Motor neuron (in vitro differentiated cells): ENCODE data around the gene MIPEP. TPM values are rescaled to one million over a fixed set of nuclear protein-coding genes. Genes with fewer than 3 reads are reported as not detected.

Experiments
- ATAC-seq, 8 experiments: fragments of 200-7000 bp; cut with Tn5 transposase; replicated peaks in 6 of 8; 2 replicates each; pipeline ENCODE4 v1.8.0; 2021; ENCODE audit warnings: mild to moderate bottlenecking in 8 of 8, moderate library complexity in 8 of 8
- H3K27ac ChIP-seq, 2 donors: fragments of 250-450 bp; sonication (Bioruptor Pico); 2 replicates each; pipeline ENCODE4 v1.9.0; 2021; ENCODE audit warnings: antibody characterized with exemption in 2 of 2, mild to moderate bottlenecking in 2 of 2, moderate library complexity in 1 of 2
- H3K4me1 ChIP-seq, 2 donors: fragments of 250-450 bp; sonication (Bioruptor Pico); replicated peaks in 1 of 2; 2 replicates each; pipeline ENCODE4 v1.6.1; 2021; ENCODE audit warnings: antibody characterized with exemption in 2 of 2, mild to moderate bottlenecking in 2 of 2, moderate library complexity in 1 of 2
- H3K4me3 ChIP-seq, 5 donors: fragments of 250-450 bp; sonication (Bioruptor Pico); 2 replicates each; pipeline ENCODE4 v1.9.0; 2021; ENCODE audit warnings: antibody characterized with exemption in 5 of 5, mild to moderate bottlenecking in 5 of 5, moderate library complexity in 4 of 5
- WGBS, 10 experiments: fragments of 450-650 bp; shearing (Covaris generic); methylation state at CpG; one replicate each; pipeline ENCODE4 v1.0.0; 2022; 5-methylcytosine and 5-hydroxymethylcytosine counted together
- in situ Hi-C, 9 experiments: fragments of 400-800 bp; cut with MboI; loops; one replicate each; pipeline ENCODE4 v1.15.0; 2021; ENCODE audit warnings: low sequenced_read_pairs in 9 of 9, low pct_unique_long_range_greater_than_20kb in 2 of 9; ENCODE audit not compliant: unreplicated experiment in 9 of 9
- total RNA-seq, 8 experiments: library from RNA; unstranded; fragments of 300-600 nt; gene quantifications; 2 replicates each; pipeline versions ENCODE4 v1.2.3 to v1.2.4, GENCODE V29; 2022

The MIPEP gene
- total RNA-seq, 8 experiments from 2014 or later = 5.9 to 26.5 (median 14.8) TPM

DNA sequence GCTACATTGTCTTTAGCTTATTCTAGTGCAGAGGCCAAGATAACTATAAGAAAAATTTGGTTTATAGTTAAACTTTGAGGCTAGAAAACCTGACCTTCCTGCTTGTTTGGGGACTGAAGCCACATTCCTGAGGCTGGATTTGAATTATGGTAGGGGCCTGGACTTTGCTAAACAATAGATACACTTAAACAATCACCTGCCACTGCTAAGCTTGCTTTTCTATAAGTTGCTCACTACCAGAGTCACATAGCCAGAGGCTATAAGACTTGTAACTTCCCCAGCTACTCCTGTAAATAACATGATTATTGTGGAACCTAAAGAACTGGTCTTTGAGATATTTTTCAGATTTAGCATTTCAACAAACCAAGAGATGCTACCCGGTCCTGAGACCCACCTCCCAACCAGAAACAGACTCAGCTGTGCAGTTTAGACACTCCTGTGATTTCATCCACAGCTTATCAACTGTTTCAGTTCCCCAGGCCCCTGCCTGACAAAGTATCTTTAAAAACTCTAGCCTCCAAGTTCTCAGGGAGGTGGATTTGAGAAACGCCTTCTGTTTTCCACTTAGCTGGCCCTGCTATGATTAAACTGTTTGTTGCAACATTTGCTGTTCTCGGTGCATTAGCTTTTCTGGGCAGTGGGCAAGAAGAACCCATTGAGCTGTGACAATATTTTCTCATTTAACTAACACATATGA is 77.7 kb downstream of the MIPEP start:
- no peaks in the 10 kb centered on the region for H3K4me1 ChIP-seq
- ATAC-seq = no peak
- no peak overlapping the region for H3K4me3 ChIP-seq
- in situ Hi-C loops = no loop called here
- WGBS, 10 experiments = 50 to 100% (median 80%) methylated on average over 1 to 3 of the region's 3 CpGs; no CpG with 5 or more reads in 1 of the 10 experiments
- H3K27ac ChIP-seq = no peak overlapping the region

DNA sequence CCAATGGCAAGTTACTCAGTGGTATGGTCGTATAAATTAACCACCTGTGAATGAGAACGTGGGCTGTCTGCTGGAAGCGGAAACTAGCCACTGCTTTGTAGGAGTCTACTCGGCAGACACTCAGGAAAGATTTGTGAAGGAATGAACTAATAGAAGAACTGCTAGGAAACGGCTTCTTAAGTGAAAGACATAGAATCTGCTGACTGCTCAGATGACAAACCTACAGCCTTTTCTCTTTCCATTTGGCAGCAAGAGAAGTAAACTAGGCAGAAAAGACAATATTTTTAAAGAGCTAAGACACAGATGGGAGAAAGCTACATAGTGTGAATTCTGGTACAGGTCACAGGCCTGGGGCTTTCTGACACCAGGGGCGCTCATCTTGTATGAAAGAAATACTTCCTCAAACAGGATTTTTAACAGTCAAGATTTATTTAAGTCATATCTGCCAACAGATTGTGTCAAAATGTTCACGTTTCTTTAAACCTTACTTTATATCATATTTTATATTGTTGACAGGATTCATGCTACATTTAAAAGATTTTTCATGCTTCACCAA is 78.4 kb downstream of the MIPEP start:
- 37 to 90% (median 71%) methylated on average over 1 to 7 of the region's 7 CpGs for WGBS, 10 experiments
- in situ Hi-C loops = no loop called here
- no peak overlapping the region for H3K27ac ChIP-seq
- H3K4me3 ChIP-seq = no peak overlapping the region
- no peaks in the 10 kb centered on the region for H3K4me1 ChIP-seq
- ATAC-seq = peak in 1 of 8 experiments; percentile 41

DNA sequence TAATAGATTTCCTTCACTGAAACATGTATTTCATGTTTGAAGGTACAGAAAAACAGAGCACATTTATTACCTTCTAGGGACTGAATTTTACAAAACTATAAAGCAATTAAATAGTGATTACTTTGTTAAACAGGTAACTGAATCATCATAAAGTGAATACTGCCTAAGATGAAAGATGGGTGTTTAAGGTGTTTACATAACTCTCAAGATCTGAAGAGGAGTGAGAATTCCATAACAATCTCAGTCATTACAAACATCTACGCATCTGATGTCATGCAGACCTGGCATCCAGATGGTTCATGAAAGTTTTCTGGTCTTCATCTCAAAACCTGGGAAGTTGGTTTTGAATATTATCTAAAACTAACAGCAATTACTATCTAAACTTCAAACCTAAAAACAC is 80.4 kb downstream of the MIPEP start:
- no peaks in the 10 kb centered on the region for H3K4me1 ChIP-seq
- whole genome bisulfite sequencing, 10 experiments = 80 to 100% (median 100%) methylated on average over 1 of the region's 1 CpG; no CpG with 5 or more reads in 3 of the 10 experiments
- in situ Hi-C loops = no loop called here
- no peak overlapping the region for H3K27ac ChIP-seq
- no peak overlapping the region for H3K4me3 ChIP-seq
- no peak for ATAC-seq

DNA sequence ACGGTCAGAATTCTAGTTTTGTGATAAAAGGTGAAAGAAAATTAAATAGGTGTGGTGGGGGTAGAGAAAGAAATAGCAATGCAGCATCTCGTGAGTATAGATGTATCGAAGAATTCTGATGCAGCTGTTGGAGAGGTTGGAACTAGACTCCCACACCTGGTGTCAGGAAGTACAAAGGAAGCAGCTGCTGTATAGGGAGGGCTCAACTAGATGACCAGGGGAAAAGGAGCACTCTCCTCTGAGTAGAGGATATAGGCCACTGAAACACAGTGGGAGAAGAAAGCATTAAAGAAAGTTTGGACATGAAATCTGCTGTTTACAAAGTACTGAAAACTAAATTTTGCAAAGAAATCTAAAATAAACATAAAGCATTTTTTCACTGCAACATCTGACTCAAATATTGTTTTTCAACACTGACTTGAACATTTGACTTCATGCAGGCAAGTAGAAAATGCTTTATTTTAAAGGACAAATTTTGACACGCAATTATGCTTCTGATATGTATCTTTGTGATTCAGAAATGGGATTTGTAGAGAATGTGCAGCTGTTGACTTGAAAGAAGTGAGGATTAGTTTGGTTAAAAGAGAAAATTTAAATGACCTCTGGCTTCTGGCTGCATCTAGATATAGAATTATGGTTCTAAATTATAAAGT is 82.2 kb downstream of the MIPEP start:
- in situ Hi-C loops = no loop called here
- whole genome bisulfite sequencing, 10 experiments = 0 to 83% (median 59%) methylated on average over 1 to 4 of the region's 4 CpGs
- peak in 2 of 8 experiments; percentile 36 to 55 for ATAC-seq
- H3K4me3 ChIP-seq = no peak overlapping the region
- no peaks in the 10 kb centered on the region for H3K4me1 ChIP-seq
- H3K27ac ChIP-seq = no peak overlapping the region

DNA sequence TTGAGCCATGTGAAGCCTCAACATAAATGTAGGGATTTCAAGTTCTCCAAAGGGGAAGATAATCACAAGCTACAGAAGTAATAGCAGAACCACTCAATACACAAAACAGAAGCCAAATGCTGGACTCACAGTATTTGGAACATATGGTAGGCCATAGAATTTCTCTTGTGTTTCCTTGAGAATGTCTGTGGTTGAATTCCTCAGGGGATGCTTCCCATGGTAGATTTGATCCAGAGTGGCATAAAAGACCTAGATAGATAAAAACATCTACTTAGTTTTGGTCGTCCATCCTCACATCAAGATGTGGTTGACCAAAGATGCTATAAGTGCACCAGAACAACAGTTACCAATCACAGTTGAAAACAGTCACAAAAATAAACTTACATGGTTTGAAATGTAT is 83.4 kb downstream of the MIPEP start:
- 83 to 100% (median 100%) methylated on average over 1 of the region's 1 CpG; no CpG with 5 or more reads in 6 of the 10 experiments for WGBS, 10 experiments
- no peak overlapping the region for H3K27ac ChIP-seq
- H3K4me3 ChIP-seq = no peak overlapping the region
- in situ Hi-C loops = no loop called here
- no peaks in the 10 kb centered on the region for H3K4me1 ChIP-seq
- ATAC-seq = no peak

DNA sequence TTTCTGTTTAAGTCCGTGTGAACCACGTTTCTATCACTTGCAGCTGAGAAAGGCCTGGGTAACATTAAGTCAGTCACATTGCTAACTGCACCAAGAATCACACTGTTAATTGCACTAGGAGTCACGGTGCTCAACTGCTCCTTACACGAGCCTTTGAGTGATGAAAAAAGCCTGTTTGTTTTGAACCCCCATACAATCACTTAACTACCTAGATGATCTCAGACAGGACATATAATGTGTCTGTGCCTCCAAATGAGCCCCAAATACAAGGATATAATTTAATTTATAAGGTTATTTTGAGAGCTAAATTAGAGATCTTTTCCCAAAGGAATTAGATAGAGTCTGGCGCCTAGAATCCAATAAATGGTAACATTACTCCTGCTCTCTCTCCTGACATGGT is 84.1 kb downstream of the MIPEP start:
- peak in 3 of 8 experiments; percentile 29 to 66 (median 39) for ATAC-seq
- no peak overlapping the region for H3K4me3 ChIP-seq
- in situ Hi-C loops = no loop called here
- WGBS, 10 experiments = 63 to 100% (median 93%) methylated on average over 1 to 5 of the region's 5 CpGs
- H3K4me1 ChIP-seq = no peaks in the 10 kb centered on the region
- no peak overlapping the region for H3K27ac ChIP-seq

DNA sequence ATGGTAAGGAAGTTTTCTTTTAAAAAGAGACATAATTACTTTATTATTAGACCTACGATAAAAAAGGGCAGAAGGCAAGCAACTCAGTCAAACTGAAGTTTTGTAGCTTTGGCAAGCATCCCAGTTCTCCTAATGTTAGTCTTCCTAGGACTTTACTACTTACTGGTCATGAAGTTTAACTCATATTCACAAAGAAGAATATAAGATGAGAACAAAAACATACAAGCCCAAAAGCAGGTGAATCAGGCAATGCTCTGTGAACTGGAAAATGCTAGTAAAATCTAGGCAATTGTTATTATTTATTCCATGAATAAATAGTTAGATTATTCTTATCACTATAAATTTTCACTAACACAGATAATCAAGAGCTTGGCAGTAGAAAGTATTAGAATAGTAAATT is 85.0 kb downstream of the MIPEP start:
- 13 to 100% (median 91%) methylated on average over 1 of the region's 1 CpG for WGBS, 10 experiments
- in situ Hi-C loops = no loop called here
- H3K27ac ChIP-seq = no peak overlapping the region
- no peak for ATAC-seq
- H3K4me1 ChIP-seq = no peaks in the 10 kb centered on the region
- H3K4me3 ChIP-seq = no peak overlapping the region

DNA sequence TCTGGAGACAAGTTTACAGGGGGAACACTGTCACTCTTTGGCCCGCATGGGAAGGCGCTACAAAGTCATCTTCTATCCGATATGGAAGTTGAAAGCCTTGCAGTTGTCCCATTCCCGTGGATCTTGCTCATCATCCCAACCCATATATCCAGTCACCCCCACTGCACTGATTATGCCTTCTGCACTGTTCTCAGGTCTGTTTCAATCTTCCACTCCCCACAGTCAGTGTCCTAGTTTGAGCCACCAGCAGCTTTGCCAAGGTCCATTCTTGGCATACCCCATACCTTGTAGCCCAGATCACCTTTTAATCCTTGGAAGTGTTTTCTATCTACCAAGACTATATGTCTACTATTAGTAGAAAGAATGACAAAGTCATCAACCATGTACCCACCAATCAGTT is 88.1 kb downstream of the MIPEP start:
- no peak for ATAC-seq
- no peaks in the 10 kb centered on the region for H3K4me1 ChIP-seq
- WGBS, 10 experiments = 90 to 100% (median 98%) methylated on average over 1 to 4 of the region's 4 CpGs; no CpG with 5 or more reads in 2 of the 10 experiments
- H3K4me3 ChIP-seq = no peak overlapping the region
- in situ Hi-C loops = no loop called here
- no peak overlapping the region for H3K27ac ChIP-seq

DNA sequence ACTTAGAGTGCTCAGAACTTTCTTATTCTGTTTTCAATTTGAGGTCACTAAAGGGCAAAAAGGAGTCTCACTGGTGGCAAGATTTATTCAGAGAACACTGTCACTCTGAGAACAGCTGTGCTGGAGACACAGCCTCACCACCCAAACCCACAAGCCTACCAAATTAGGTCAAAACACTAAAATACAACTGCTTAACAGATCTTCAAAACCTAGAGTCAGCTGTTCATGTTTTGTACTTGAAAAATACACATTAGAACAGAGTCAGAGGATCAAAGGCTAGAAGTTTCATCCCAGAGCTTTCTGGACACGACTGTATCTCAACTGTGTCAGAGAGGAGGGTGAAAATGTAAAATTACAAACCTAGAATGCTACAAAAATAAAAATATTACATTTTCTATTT is 89.3 kb downstream of the MIPEP start:
- Histone ChIP-seq H3K4me1 (no peaks in the 10 kb centered on the region), H3K27ac (no peak overlapping the region), H3K4me3 (no peak overlapping the region)
- WGBS, 10 experiments = 17 to 100% (median 86%) methylated on average over 1 of the region's 1 CpG
- ATAC-seq = peak in 2 of 8 experiments; percentile 79 to 90
- in situ Hi-C loops = no loop called here

DNA sequence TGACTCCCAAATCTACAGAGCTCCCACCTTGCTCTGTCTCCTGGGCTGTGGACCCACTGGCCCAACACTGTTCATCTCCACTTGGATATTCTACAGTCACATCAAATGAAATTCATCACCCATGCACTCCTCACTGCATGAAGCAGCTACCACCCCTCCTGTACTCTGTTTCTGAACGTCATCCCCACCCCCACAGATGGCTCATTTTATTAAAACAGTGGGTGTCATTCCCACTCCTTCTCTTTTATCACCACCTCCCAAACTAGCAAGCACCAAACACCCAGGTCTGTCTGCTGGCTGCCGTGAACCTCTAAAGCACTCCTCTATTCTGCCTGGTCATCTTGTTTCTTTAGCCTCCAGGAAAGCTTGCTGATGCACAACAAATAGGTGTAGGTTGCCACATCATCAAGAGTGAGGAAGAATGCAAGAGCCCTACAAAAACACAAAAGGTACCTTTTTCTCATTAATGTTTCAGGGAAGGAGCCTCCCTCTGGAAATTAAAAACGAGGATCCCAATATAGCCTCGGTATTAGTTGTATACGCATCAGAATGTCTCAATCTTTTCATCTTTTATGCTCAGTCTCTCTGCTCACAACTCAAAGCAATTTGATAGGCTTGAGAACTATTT is 91.8 kb downstream of the MIPEP start:
- in situ Hi-C loops = no loop called here
- ATAC-seq = no peak
- Histone ChIP-seq H3K4me1 (no peaks in the 10 kb centered on the region), H3K27ac (no peak overlapping the region), H3K4me3 (no peak overlapping the region)
- WGBS, 10 experiments = 38 to 100% (median 88%) methylated on average over 1 to 5 of the region's 5 CpGs; no CpG with 5 or more reads in 3 of the 10 experiments

DNA sequence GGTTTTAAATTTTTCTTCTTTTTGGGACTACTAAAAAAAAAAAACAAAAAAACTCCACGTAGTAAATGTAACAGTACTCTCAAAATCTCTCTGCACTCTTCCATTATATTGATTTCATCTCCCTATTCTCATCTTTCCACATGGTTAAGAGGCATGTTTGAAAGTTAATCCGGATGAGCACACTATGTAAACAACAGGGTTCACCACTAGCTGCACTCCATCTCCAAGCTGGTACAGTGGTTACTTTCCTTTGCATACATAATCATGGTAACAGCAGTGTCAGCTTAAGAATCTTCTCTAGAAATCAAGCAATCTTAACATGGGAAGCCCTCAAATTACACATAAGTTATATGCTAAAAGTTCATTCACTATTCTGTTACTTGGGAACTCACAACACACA is 92.6 kb downstream of the MIPEP start:
- Histone ChIP-seq H3K4me1 (no peaks in the 10 kb centered on the region), H3K4me3 (no peak overlapping the region), H3K27ac (no peak overlapping the region)
- WGBS, 10 experiments = 33 to 100% (median 88%) methylated on average over 1 to 2 of the region's 2 CpGs; no CpG with 5 or more reads in 2 of the 10 experiments
- ATAC-seq = peak in 4 of 8 experiments; percentile 31 to 93 (median 63)
- in situ Hi-C loops = no loop called here

DNA sequence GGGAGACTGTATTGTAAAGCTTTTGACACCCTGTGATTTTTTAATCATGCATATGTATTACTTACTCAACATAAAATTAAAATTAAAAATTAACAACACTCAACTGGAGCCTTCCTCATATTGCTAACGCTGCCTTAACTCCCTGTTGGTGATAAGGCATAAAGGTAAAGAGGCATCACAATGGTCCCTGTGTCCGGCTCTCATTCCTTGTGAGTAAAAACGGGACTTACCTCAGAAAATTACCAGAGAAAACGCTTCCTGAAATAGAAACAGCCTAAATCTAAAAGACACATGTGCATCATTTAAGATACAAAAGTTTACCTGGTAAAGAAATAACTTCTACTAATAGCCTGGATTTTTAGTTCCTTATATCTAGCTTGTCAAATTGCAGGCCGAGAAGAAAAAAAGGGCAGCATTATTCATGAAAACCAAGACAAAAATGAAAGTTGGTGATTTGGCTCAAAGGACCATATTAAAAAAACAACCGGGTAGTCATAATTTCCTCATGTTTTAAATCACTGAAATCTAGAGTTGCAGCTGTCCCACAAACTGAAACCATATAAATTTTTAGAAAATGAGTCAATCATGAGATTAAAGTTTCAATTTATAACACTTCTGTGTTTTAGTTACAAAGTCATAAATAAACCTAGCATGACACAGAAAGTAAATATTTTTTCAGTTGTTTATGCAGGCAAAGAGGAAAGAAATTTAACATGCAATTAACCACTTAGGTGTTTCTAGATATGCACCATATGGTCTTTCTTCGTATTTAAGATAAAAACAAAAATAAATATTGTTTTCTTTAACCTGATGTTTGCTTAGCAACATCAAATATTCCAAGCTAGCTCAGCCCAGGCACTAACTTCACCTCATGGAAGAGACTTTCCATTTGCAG is 94.7 kb downstream of the MIPEP start:
- no peaks in the 10 kb centered on the region for H3K4me1 ChIP-seq
- peak in 2 of 8 experiments; percentile 29 to 50 for ATAC-seq
- WGBS, 10 experiments = 4 to 89% (median 62%) methylated on average over 4 to 7 of the region's 7 CpGs
- no peak overlapping the region for H3K4me3 ChIP-seq
- H3K27ac ChIP-seq = no peak overlapping the region
- in situ Hi-C loops = no loop called here
